GM23338 (cell line): ENCODE results near the gene ZFYVE21.

ENCODE experiments used
- CREB1 ChIP-seq: fragments of 250-450 bp; sonication (Bioruptor Pico); IDR thresholded peaks from 2 replicates; pipeline ENCODE4 v1.5.0; 2020; ENCODE audit warnings: low read depth, mild to moderate bottlenecking, moderate library complexity
- EZH2 ChIP-seq: fragments of 200-600 bp; sonication (generic); IDR thresholded peaks from one replicate; pipeline ENCODE4 v1.8.0; 2017; ENCODE audit warnings: antibody characterized with exemption, mild to moderate bottlenecking, low read depth; ENCODE audit not compliant: unreplicated experiment
- EZH2phosphoT487 ChIP-seq: fragments of 200-600 bp; sonication (generic); IDR thresholded peaks from one replicate; pipeline ENCODE4 v1.8.1; 2018; ENCODE audit warnings: antibody characterized with exemption; ENCODE audit not compliant: unreplicated experiment
- JUNB ChIP-seq: IDR thresholded peaks from one replicate; pipeline ENCODE4 v1.6.1; 2016; ENCODE audit warnings: antibody characterized with exemption; ENCODE audit not compliant: unreplicated experiment
- POLR2AphosphoS5 ChIP-seq: IDR thresholded peaks from 2 replicates; pipeline ENCODE4 v1.6.1; 2016; ENCODE audit warnings: antibody characterized with exemption, low read depth
- ZNF331 ChIP-seq: fragments of 250-450 bp; sonication (Bioruptor Pico); IDR thresholded peaks from 2 replicates; pipeline ENCODE4 v1.5.0; 2020; ENCODE audit warnings: low read depth, mild to moderate bottlenecking, moderate library complexity
- TF ChIP-seq, protein P1 (sequence below), 2 experiments: fragments of 200-600 bp in 1 of 2; sonication (generic) in 1 of 2; conservative IDR thresholded peaks; 2 replicates each; pipeline versions ENCODE4 v1.5.1 to v1.6.1; 2016 to 2017; ENCODE audit warnings: antibody characterized with exemption in 2 of 2, low read depth in 2 of 2, mild to moderate bottlenecking in 2 of 2, moderate library complexity in 1 of 2
- TF ChIP-seq, protein P2 (sequence below): IDR thresholded peaks from one replicate; pipeline ENCODE4 v1.6.1; 2018; ENCODE audit warnings: antibody characterized with exemption; ENCODE audit not compliant: unreplicated experiment
- TF ChIP-seq, protein P3 (sequence below): IDR thresholded peaks from 2 replicates; pipeline ENCODE4 v1.6.1; 2016; ENCODE audit warnings: antibody characterized with exemption

DNA sequence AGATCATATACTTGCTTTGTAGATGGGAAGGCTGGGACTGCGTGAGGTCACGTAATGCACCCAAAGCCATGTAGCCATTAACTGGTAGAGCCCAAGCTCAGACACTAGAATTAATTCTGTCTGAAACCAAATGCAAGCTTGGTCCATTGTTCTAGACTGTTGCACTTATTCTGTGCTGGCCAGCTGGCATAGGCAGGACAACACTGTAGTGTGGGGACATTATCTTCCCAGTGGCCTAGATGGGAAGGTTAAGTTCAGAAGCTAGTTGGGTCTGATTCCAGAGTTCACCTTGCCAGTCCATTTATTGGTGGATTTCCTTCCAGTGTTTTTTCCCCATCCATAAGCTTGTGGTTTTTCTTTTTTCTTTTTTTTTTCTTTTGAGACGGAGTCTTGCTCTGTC is 47.5 kb upstream of the ZFYVE21 start:
- TF ChIP-seq, protein P1, sequence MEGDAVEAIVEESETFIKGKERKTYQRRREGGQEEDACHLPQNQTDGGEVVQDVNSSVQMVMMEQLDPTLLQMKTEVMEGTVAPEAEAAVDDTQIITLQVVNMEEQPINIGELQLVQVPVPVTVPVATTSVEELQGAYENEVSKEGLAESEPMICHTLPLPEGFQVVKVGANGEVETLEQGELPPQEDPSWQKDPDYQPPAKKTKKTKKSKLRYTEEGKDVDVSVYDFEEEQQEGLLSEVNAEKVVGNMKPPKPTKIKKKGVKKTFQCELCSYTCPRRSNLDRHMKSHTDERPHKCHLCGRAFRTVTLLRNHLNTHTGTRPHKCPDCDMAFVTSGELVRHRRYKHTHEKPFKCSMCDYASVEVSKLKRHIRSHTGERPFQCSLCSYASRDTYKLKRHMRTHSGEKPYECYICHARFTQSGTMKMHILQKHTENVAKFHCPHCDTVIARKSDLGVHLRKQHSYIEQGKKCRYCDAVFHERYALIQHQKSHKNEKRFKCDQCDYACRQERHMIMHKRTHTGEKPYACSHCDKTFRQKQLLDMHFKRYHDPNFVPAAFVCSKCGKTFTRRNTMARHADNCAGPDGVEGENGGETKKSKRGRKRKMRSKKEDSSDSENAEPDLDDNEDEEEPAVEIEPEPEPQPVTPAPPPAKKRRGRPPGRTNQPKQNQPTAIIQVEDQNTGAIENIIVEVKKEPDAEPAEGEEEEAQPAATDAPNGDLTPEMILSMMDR (conservative IDR thresholded peaks at IDR 0.05; ENCODE audit: low read depth in 2 of 2) = no peak
- TF ChIP-seq EZH2 = no peak
- no peak for TF ChIP-seq POLR2AphosphoS5
- TF ChIP-seq EZH2phosphoT487 = no peak
- TF ChIP-seq, protein P2, sequence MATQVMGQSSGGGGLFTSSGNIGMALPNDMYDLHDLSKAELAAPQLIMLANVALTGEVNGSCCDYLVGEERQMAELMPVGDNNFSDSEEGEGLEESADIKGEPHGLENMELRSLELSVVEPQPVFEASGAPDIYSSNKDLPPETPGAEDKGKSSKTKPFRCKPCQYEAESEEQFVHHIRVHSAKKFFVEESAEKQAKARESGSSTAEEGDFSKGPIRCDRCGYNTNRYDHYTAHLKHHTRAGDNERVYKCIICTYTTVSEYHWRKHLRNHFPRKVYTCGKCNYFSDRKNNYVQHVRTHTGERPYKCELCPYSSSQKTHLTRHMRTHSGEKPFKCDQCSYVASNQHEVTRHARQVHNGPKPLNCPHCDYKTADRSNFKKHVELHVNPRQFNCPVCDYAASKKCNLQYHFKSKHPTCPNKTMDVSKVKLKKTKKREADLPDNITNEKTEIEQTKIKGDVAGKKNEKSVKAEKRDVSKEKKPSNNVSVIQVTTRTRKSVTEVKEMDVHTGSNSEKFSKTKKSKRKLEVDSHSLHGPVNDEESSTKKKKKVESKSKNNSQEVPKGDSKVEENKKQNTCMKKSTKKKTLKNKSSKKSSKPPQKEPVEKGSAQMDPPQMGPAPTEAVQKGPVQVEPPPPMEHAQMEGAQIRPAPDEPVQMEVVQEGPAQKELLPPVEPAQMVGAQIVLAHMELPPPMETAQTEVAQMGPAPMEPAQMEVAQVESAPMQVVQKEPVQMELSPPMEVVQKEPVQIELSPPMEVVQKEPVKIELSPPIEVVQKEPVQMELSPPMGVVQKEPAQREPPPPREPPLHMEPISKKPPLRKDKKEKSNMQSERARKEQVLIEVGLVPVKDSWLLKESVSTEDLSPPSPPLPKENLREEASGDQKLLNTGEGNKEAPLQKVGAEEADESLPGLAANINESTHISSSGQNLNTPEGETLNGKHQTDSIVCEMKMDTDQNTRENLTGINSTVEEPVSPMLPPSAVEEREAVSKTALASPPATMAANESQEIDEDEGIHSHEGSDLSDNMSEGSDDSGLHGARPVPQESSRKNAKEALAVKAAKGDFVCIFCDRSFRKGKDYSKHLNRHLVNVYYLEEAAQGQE = no peak
- no peak for TF ChIP-seq CREB1 (CRISPR knock-in tag)
- TF ChIP-seq, protein P3, sequence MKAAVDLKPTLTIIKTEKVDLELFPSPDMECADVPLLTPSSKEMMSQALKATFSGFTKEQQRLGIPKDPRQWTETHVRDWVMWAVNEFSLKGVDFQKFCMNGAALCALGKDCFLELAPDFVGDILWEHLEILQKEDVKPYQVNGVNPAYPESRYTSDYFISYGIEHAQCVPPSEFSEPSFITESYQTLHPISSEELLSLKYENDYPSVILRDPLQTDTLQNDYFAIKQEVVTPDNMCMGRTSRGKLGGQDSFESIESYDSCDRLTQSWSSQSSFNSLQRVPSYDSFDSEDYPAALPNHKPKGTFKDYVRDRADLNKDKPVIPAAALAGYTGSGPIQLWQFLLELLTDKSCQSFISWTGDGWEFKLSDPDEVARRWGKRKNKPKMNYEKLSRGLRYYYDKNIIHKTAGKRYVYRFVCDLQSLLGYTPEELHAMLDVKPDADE = no peak
- no peak for TF ChIP-seq ZNF331 (CRISPR knock-in tag)
- TF ChIP-seq JUNB = no peak
